Gastroesophageal sphincter (tissue), 3 donors: ENCODE results near the gene C9orf72.
A peak's percentile ranks its signal among the peaks of the same experiment; 100 is the strongest.

Experiments
- EP300 ChIP-seq: sonication (generic); formaldehyde crosslinking; IDR thresholded peaks from one replicate; pipeline ENCODE4 v1.6.1; 2017; ENCODE audit warnings: antibody characterized with exemption, mild to moderate bottlenecking
- POLR2A ChIP-seq, 2 donors: fragments of 450-650 bp; IDR thresholded peaks; one replicate each; pipeline ENCODE4 v1.6.1; 2017; ENCODE audit warnings: antibody characterized with exemption in 2 of 2, mild to moderate bottlenecking in 2 of 2, moderate library complexity in 1 of 2
- TF ChIP-seq, protein P1 (sequence below), 4 experiments: fragments of 200-600 bp in 2 of 4; fragments of 450-650 bp in 2 of 4; sonication (generic) in 1 of 4; IDR thresholded peaks; one replicate each; pipeline ENCODE4 v1.5.1; 2017 to 2019; ENCODE audit warnings: antibody characterized with exemption in 4 of 4, mild to moderate bottlenecking in 2 of 4, moderate library complexity in 2 of 4

DNA sequence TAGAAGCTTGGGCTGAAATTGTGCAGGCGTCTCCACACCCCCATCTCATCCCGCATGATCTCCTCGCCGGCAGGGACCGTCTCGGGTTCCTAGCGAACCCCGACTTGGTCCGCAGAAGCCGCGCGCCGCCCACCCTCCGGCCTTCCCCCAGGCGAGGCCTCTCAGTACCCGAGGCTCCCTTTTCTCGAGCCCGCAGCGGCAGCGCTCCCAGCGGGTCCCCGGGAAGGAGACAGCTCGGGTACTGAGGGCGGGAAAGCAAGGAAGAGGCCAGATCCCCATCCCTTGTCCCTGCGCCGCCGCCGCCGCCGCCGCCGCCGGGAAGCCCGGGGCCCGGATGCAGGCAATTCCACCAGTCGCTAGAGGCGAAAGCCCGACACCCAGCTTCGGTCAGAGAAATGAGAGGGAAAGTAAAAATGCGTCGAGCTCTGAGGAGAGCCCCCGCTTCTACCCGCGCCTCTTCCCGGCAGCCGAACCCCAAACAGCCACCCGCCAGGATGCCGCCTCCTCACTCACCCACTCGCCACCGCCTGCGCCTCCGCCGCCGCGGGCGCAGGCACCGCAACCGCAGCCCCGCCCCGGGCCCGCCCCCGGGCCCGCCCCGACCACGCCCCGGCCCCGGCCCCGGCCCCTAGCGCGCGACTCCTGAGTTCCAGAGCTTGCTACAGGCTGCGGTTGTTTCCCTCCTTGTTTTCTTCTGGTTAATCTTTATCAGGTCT is at the start of gene C9orf72:
- TF ChIP-seq POLR2A (IDR thresholded peaks at IDR 0.05), result peak; percentile 89 to 91
- TF ChIP-seq, protein P1, sequence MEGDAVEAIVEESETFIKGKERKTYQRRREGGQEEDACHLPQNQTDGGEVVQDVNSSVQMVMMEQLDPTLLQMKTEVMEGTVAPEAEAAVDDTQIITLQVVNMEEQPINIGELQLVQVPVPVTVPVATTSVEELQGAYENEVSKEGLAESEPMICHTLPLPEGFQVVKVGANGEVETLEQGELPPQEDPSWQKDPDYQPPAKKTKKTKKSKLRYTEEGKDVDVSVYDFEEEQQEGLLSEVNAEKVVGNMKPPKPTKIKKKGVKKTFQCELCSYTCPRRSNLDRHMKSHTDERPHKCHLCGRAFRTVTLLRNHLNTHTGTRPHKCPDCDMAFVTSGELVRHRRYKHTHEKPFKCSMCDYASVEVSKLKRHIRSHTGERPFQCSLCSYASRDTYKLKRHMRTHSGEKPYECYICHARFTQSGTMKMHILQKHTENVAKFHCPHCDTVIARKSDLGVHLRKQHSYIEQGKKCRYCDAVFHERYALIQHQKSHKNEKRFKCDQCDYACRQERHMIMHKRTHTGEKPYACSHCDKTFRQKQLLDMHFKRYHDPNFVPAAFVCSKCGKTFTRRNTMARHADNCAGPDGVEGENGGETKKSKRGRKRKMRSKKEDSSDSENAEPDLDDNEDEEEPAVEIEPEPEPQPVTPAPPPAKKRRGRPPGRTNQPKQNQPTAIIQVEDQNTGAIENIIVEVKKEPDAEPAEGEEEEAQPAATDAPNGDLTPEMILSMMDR (IDR thresholded peaks at IDR 0.05), result peak in 1 of 4 experiments; percentile 18
- no peak for TF ChIP-seq EP300
